ENCODE measurements around the gene SLC38A2.

The SLC38A2 gene

DNA sequence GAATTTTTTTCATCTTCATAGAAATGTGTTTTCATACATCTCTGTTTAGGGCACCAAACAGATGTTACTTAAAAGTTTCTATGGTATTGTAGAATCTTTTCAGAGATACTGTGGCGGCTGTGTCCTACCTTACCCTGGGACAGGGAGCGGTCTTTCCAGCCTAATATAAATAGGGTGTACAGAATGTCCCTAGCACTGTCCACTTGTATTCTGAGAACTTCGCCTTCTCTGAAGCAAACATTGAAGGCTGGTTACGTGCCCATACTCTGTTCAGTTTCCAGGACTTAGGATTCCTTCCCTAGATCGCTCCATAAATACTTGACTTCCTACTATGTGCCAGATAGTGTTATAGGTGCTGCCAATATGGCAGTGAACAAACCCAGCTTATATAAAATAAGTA lies 24.3 kb upstream of the SLC38A2 start:
- no peak for DNase-seq (ENCODE audit: extremely low read depth in 1 of 2, low read depth in 1 of 2)

DNA sequence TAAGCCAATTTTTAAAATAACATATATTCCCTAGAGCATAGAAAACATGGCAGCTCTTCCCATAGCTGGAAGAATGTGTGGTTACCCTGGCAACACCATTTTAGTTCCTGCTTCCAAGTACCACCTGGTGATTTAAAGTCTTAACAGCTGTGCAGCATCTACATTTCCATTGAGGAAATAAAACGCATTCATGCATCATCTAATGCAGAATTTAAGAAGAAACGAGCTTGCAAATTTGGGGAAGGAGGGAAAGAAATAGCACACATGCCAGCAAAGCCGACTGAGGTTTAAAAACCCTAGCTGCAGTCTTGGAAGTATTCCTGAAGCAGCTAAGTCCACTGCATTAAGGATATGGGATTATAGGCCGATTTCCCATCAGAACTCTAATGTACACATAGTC lies 22.8 kb upstream of the SLC38A2 start:
- no peak for DNase-seq (ENCODE audit: extremely low read depth in 1 of 2, low read depth in 1 of 2)

DNA sequence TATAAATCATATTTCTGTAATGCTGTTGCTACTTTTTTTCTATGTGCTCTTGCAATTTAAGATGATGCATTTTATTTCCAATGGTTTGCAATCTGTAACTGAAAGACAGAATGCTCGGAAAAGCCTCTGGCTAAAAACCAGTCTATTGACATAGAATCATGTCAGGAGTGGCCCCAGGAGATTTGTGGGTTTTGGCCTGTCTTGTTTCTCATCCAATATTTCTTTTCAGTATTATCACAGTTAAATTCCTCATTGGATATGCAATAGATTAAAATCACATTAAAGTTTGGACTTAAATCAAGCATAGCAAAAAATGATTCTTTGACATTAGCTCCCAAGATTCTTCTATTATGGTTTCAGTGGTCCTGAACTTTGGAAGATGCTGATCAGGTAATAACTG lies 19.1 kb upstream of the SLC38A2 start:
- no peak for DNase-seq (ENCODE audit: extremely low read depth in 1 of 2, low read depth in 1 of 2)

DNA sequence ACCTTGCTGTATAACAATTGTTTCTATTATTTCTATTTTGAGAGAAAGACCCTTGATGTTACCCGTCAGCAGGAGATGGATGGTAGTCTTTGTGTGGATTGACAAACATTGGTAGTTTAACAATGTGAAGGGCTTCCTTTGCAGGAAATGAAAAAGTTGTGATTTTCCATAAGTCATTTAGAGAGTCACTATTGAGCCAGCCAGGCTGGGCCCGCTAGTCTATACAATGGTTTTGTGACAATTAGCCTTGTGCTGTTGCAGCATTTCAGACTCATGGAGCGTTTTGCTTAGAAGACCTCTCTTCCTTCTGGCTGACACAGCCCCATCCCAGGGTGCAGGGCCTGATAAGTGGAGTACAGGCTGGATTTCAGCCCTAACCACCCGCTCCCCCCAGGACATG lies 18.3 kb upstream of the SLC38A2 start:
- DNase-seq (ENCODE audit: extremely low read depth in 1 of 2, low read depth in 1 of 2) = no peak

DNA sequence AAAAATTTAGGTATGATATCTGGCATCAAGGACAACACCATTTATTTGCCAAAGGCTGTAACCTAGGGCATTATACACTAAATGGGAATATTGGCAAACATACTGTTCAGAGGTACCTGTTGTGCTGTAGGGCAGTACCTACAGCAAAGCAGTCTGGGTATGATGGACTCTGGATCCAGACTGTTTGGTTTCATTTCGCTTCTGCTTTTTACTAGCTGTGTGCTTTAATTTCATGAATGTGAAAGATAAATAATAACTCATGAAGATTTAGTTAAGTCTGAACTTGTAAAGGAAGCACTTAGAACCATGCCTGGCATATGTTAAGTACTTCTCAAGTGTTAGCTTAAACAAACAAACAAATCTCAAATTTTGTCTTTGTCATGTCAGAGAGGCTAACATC lies 17.7 kb upstream of the SLC38A2 start:
- no peak for DNase-seq (ENCODE audit: extremely low read depth in 1 of 2, low read depth in 1 of 2)

DNA sequence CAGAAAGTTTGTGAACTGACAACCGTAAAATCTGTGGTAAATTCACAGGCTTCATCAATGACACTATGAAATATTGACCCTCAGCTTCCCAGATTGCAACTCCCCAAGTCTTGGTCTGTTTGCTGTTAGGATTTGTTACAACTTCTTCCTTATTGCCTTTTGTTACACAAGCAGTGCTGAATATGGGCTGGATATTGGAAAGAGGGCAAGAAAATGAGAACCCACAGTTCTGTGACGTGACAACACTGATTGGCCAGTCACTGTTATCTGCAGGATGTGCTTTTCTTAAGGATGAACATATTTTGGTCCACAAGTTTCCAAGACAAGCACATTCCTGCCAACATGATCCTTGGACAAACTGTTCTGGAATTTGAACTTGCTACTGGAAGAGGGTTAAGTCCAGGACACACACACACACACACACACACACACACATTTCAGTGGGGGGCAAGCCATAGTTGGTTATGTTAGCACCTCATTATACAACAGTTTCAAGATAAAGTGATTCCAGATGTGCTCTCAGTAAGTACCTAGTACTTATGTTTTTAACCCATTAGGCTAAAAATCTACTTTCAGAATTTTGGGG lies 16.6 kb upstream of the SLC38A2 start:
- DNase-seq (ENCODE audit: extremely low read depth in 1 of 2, low read depth in 1 of 2) = no peak

DNA sequence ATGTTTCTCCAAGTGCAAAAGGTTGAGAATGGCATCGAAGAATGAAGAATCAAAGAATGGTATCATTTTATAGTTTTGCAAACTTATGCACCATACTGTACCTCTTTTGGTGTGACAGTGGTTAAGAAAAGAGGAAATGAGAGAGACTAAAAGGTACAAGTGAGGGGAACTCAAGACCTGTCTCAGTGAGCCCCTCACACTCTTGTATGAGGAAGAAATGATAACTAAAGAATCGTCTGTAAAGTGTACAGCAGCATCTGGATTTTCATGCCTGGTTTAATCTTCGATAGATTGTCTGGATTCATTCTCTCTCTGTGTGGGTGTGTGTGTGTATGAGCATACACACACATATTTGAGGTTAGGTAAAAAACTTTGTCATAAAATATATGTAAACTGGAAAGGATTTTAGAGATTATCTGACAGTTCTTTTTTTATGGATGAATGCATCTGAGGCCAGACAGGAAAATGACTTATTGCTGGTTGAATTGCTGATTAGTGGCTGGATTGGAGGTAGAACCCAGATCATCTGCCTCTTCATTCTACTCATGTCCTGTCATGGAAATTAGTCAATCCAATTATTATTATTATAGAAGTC lies 16.0 kb upstream of the SLC38A2 start:
- no peak for DNase-seq (ENCODE audit: extremely low read depth in 1 of 2, low read depth in 1 of 2)

DNA sequence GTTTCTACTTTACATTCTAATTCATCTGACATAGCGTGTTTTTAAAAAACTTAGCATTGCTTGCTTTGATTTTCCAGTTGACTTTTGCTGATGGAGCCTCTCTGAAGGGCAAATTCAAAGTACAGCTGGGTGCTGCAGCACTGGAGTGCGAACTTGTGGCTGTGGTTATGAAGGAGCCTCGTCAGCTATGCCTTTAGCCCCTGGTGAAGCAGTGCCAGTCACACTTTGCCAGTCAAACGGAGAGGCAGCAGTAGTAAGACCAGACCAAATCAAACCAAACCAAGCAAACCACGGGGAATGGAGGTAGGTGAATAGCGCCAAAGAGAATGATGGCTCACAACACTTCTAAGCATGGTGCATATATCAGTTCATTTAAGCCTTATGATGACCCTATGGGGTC lies 15.1 kb upstream of the SLC38A2 start:
- DNase-seq (ENCODE audit: extremely low read depth in 1 of 2, low read depth in 1 of 2) = peak in 1 of 2 donors; percentile 60

DNA sequence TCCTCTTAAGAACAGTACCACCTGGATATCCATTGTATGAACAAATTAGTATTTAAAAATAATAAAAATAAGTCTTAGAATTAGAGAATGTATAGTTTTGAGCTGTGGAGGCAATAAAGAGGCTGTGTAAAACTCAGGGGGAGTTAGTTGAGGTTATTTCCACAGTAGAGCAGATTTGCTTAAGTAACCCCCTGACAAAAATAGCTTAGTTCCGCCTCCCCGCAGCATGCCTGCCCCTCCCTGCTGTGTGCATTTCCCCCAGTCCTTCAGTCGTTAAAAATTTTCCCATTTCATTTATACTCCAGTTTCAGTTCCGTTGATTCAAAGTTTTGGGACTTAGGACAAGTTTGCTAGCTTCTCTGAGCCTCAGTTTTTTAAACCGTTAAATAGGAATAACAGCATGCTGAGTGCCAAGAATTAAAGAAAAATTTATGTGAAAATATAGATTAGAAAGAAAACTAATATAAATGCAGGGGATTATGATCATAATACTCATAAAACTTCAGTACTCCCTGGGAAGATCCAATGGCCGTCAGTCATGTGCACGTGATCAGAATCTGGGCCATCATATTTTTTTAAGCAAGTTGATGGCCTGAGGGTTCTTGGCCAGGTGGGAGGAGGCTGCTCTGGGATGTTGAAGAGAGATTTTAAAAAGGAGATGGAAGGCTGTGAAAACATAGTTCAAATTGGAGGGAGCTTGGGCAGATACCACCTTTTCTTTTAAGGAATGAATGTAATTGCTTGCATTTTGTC lies 14.5 kb upstream of the SLC38A2 start:
- DNase-seq (ENCODE audit: extremely low read depth in 1 of 2, low read depth in 1 of 2) = no peak

DNA sequence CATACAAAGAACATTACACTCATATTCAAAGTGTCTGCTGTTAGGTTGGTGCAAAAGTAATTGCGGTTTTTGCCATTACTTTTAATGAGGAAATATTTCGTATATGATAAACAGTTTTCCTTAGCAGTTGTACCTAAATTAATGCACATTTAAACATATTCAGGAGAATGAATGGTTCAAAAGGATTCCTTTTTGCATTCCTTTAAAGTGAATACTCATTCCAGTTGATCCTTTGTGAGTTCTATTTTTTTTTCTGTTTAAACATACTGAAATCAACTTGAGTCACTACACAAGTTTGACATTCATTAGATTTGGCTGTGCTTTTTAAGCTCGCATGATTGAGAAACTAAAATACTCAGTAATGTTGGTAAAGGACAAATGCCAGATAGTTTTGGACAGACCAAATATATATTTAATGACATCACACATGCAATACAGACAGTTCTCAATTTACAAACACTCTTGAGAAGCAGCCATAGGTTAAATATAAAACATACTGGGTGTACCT lies 13.8 kb upstream of the SLC38A2 start:
- no peak for DNase-seq (ENCODE audit: extremely low read depth in 1 of 2, low read depth in 1 of 2)

DNA sequence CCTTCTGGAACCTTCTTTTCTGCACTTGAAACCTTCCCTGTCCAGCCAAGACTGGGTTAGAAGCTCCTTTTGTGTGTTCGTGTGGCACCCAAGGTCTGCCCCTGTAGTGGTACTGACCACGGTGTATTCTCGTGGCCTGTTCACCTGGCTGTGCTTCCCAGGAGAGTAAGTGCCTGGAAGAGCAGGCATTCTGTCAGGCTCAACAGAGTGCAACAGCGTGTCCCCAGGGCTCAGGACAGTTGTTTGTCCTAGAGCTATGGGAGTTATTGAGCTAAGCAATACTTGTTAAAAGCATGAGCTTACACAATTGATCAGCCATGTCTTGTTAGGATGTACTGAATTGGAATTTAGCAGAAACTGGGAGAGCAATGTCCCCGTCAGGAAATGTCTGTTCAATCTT lies 12.9 kb upstream of the SLC38A2 start:
- DNase-seq (ENCODE audit: extremely low read depth in 1 of 2, low read depth in 1 of 2) = no peak

DNA sequence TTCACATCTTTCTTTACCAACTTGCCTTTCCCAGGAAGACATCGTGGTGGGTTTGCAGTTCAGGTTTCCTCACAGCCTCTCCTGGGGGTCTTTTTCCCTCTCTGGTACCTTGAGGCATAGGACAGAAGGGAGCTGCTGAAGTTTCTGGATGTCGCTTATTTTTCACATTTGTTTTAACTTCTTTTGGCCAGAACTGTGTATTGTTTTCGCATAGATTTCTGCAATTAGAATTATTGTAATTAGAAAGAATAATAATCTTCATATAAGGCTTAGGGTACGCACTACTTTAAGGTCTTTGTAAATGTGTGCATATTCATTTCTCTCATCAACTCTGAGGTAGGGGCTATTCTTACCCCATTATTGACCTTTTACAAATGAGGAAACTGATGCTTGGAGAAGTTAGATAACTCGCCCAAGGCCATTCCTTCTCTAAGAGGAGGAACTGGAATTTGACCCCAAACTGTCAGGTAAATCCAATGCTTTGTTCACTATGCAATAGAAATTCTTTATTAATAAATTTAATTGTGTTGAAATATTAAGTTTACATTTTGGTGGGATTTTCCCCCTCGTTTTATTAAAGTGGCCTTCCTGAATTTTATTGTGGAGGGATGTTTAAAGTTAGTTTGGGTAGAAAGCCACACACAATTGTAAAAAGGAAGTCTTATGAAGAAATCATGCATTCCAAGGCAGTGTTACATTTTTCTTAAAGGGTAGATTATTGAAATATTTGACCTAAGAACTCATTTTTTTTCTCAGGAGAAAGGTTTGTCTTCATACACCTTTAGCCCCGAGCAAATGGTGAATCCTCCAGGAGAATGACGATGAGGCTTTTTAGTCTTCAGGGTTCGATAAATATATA lies 12.1 kb upstream of the SLC38A2 start:
- no peak for DNase-seq (ENCODE audit: extremely low read depth in 1 of 2, low read depth in 1 of 2)

DNA sequence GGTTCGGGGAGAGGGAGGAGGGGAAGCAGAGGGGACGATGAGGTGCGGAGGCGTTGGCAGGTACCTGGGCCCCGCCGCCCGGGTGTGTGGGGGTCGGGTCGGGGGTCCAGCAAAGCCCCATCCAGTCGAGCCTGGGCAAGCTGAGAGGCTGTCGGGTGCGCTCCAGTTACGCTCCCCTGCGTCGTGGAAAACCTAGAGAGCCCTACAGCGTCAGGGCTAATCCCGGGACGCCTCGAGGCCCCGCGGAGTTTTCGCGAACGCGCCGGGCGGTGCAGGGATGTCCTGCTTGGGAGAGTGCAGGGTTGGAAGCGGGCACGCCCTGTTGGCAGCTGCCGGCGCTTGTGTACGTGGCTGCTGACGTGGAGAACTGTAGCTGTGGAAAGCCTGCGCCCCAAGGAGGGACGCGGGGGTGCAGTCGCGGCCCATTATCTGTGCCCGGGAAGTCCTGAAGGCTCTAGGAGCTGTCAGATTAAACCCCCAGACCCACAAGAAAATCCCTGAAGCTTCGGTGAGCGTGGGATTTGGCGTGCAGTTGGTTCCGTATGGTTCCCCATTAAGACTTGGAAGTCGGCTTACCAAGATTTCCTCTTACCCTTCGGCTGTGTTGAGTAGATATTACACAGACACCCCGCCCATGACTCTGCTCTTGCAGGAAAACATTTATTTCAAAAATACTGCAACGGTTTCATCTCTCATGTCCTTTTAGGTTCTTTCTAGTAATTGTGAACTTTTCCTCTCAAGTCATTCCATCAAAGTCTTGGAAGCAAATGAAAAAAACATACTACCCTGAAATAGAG lies 11.3 kb upstream of the SLC38A2 start:
- DNase-seq (ENCODE audit: extremely low read depth in 1 of 2, low read depth in 1 of 2) = peak; percentile 50 to 68

DNA sequence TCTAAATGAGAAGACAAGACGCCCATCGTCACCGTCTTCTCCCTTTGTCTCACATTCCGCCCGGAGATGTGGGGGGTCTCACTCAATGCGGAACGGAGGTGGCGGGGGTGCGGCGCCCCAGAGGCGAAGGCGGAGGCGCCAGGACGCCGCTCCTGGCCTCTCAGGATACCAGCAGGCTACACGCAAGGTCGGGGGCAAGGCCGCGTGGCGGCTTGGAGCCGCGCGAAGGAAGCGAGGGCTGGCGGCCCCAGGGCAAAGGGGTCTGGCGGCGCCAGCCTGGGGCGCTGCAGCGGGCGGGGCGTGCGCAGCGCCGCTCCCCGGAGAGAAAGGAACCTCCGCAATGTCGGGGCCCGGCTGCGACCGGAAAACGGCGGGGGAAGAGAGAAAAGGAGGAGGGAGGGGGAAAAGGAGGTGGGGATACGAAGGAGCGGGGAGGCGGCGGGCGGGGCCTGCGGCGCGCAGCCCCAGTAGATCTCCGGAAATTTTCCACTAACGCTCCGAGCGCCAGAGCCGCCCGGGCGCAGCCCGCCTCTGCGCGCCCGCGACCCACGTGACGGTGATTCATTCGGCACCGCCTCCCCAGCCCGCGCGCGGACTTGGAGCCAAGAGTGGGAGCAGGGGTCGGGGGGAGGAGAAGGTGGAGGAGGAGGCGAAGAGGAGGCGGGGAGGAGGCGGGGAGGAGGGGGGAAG lies 10.5 kb upstream of the SLC38A2 start:
- DNase-seq (ENCODE audit: extremely low read depth in 1 of 2, low read depth in 1 of 2) = peak; percentile 89

DNA sequence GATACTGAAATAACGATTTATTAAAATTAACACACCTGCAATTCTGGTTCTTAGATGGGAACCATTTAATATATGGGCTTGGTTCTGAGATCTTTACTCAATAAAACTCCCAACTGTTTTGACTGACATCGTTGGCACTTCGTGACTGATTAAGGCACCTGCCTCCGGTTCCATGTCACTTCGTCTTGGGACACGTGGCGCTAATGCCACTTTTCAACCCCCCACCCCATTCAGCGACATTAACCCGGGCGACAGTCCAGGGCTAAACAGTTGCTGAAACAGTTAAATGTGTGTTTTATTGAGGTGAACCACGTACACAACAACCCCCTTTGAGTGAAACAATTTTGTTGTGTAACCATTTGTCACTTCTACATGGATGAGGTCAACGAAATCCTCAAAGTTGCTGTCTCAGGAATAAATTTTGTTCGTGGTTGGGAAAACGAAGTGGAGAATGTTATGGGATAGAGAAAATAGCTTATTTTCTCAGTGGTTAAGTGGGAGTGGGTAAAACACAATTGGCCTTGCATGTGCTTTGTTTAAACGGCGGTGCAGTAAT lies 9.9 kb upstream of the SLC38A2 start:
- no peak for DNase-seq (ENCODE audit: extremely low read depth in 1 of 2, low read depth in 1 of 2)

DNA sequence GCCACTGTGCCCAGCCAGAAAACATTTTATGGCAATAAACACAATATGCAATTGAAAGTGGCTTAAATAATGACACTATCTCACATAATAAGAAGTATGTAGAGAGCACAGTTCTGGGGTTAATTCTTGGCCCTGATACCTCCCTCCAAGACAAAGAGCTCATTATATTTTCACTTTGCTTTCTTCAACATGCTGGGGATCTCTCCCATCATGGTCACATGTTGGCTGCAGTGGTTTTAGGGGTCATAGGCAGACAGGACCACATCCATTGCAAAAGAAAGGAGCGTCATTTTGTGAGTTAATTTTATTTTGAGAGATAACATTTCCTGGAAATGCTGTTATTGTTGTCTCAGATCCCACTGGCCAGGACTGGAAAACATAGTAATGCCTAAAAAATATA lies 8.3 kb upstream of the SLC38A2 start:
- no peak for DNase-seq (ENCODE audit: extremely low read depth in 1 of 2, low read depth in 1 of 2)

DNA sequence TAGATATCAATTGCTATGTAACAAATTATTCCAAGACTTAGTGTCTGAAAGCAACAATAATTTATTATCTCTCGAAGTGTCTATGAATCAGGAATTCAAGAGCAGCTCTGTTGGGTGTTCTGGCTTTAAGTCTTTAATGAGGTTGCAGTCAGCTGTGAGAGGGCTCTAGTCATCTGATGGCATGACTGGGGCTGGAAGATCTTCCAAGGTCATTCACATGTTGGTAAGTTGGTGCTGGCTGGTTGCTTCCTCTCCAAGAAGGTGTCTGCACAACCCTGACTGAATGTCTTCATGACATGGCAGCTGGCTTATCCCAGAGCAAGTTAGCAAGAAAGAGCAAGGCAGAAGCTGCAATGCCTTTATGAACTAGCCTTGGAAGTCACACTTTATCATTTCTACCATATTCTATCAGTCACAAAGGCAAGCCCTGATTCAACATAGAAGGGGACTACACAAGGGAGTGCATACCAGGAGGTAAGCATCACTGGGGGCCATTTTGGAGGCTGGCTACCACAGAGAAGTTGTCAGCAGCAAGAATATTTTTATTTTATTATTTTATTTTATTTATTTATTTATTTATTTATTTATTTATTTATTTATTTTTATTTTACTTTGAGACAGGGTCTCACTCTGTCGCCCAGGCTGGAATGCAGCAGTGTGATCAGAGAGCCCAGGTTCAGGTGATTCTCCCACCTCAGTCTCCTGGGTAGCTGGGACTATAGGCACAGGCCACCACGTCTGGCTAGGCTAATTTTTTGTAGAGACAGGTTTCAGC lies 7.6 kb upstream of the SLC38A2 start:
- DNase-seq (ENCODE audit: extremely low read depth in 1 of 2, low read depth in 1 of 2) = no peak

DNA sequence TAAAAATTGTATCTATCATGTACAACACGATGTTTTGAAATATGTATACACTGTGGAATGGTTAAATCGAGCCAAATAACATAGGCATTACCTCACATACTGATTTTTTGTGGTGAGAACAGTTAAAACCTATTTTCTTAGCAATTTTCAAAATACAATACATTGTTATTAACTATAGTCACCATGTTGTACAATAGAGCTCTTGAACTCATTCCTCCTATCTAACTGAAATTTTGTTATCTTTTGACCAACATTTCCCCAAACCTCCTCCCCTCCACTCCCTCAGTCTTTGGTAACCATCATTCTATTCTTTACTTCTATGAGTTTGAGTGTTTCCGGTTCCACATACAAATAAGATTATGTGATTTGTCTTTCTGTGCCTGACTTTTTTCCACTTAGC lies 6.8 kb upstream of the SLC38A2 start:
- DNase-seq (ENCODE audit: extremely low read depth in 1 of 2, low read depth in 1 of 2) = no peak

DNA sequence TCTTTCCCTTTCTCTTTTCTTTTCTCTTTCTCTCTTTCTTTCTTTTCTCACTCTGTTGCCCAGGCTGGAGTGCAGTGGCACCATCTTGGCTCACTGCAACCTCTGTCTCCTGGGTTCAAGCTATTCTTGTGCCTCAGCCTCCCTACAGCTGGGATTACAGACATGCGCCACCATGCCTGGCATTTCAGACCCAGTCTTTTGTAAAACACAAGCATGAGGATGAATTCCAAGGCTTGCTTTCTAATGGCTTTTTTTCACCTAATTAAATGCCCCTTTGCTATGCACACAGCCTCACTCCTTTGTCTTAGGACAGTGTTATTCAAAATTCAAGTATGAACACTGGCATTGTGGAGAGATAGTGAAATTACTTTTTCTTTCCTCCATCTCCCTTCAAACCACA lies 6.0 kb upstream of the SLC38A2 start:
- DNase-seq (ENCODE audit: extremely low read depth in 1 of 2, low read depth in 1 of 2) = no peak

Measured in stimulated activated CD8-positive, alpha-beta memory T cell treated with anti-CD3 and anti-CD28 coated beads, Interleukin-7, amount 100 ng/mL, for 48 hours (primary cell).